Fibroblast of villous mesenchyme (primary cell): Measurements from ENCODE around the gene PARP3. TPM values are rescaled to one million over a fixed set of nuclear protein-coding genes. Genes with fewer than 3 reads are reported as not detected.

Experiments
- DNase-seq: peaks from one replicate; pipeline ENCODE4 v3.0.0-alpha.2; 2010; ENCODE audit warnings: low read depth
- H3K4me3 ChIP-seq: 2 replicates; pipeline ENCODE4 v1.5.1; 2011; ENCODE audit warnings: low read depth, mild to moderate bottlenecking, low read length
- CTCF ChIP-seq: IDR thresholded peaks from 2 replicates; pipeline ENCODE4 v1.5.1; 2012; ENCODE audit warnings: low read depth, mild to moderate bottlenecking, low read length; ENCODE audit not compliant: insufficient read depth
- total RNA-seq: library from RNA; depleted of rRNA; stranded (reverse); fragments of >200 nt; gene quantifications from 2 replicates; pipeline ENCODE4 v1.2.3, GENCODE V29; 2012

The PARP3 gene
- total RNA-seq, 1 donor: 24.6 TPM

GRCh38 chr3:51982838-51983577, 40.8 kb downstream of the PARP3 start, which contains the start of gene ACY1:
TSS of gene ACY1 (plus strand) at chr3:51983535. CDS start at chr3:51984065, 530 bp downstream.
- peak; percentile 91 for DNase-seq
- H3K4me3 ChIP-seq: peak within 1 kb of the TSS; percentile 66
- TF ChIP-seq CTCF: no peak

- TF ChIP-seq CTCF: no peak
- H3K4me3 ChIP-seq: peak overlapping the region; percentile 66
- DNase-seq: no peak
These were observed 41.6 kb downstream of the PARP3 start for GRCh38 chr3:51983578-51984268.

GRCh38 chr3:51984269-51984647, 42.1 kb downstream of the PARP3 start:
- TF ChIP-seq CTCF: no peak
- peak overlapping the region; percentile 66 for H3K4me3 ChIP-seq
- no peak for DNase-seq

- no peak for TF ChIP-seq CTCF
- H3K4me3 ChIP-seq: no peak overlapping the region
- no peak for DNase-seq
These were observed 42.9 kb downstream of the PARP3 start for GRCh38 chr3:51985063-51985462.

- no peak overlapping the region for H3K4me3 ChIP-seq
- DNase-seq: no peak
- no peak for TF ChIP-seq CTCF
These were observed 44.1 kb downstream of the PARP3 start for GRCh38 chr3:51986010-51986947.

GRCh38 chr3:51987568-51987967, 45.4 kb downstream of the PARP3 start:
- no peak for TF ChIP-seq CTCF
- H3K4me3 ChIP-seq: no peak overlapping the region
- no peak for DNase-seq
